Central memory CD4-positive, alpha-beta T cell (primary cell): ENCODE measurements around the gene OGT.

Experiments used
- DNase-seq: peaks from one replicate; pipeline ENCODE4 v3.0.0; 2022

OGT gene

DNA sequence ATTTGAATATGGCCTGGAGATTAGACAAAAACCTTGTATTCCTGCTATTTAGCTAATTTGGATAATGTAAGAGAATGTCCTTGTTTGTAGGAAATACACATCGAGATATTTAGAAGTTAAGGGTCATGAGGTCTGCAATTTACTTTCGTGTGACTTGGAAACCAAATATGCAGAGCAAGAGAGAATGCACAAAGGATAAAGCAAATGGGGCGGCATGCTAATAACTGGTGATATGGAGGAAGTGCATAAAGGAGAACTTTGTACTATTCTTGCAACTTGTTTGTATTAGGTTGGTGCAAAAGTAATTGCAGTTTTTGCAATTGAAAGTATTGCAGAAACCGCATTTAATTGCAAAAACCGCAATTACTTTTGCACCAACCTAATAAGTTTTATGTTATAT, 92.6 kb downstream of the OGT start:
- DNase-seq, result no peak
